ENCODE data around the gene CCK. TPM values are rescaled to one million over a fixed set of nuclear protein-coding genes. Genes with fewer than 3 reads are reported as not detected.
"Not testable (repeated sequence)": the region's sequence is repeated elsewhere in the genome, so short reads cannot be mapped to it uniquely, and the experiment has no call there.

CCK gene
- total RNA-seq, 1 donor from 2014 or later: not detected

GRCh38 chr3:42290966-42291714 is 25.2 kb upstream of the CCK start:
- H3K27me3 Mint-ChIP-seq (ENCODE audit: low read depth): peaks cover 26% of the 10 kb centered on the region
- no peak overlapping the region for H3K27ac Mint-ChIP-seq
- no peaks in the 10 kb centered on the region for H3K4me1 Mint-ChIP-seq
- peaks cover 11% of the 10 kb centered on the region for H3K9me3 Mint-ChIP-seq
- H3K4me3 Mint-ChIP-seq: no peak overlapping the region
- DNase-seq (ENCODE audit: low spot score in 2 of 2, unreplicated experiment in 2 of 2): no peak
- TF ChIP-seq CTCF (IDR thresholded peaks at IDR 0.05; ENCODE audit: unreplicated experiment): no peak
- no peaks in the 10 kb centered on the region for H3K36me3 Mint-ChIP-seq

- Mint-ChIP-seq H3K4me3 (no peak overlapping the region), H3K27ac (no peak overlapping the region), H3K27me3 (ENCODE audit: low read depth) (peaks cover 16% of the 10 kb centered on the region), H3K9me3 (peaks cover 12% of the 10 kb centered on the region), H3K4me1 (no peaks in the 10 kb centered on the region), H3K36me3 (no peaks in the 10 kb centered on the region)
- no peak for TF ChIP-seq CTCF (IDR thresholded peaks at IDR 0.05; ENCODE audit: unreplicated experiment)
- DNase-seq (ENCODE audit: low spot score in 2 of 2, unreplicated experiment in 2 of 2): no peak
Observed at GRCh38 chr3:42289026-42289425, 23.0 kb upstream of the CCK start.

GRCh38 chr3:42288385-42288784 is 22.4 kb upstream of the CCK start:
- no peaks in the 10 kb centered on the region for H3K4me1 Mint-ChIP-seq
- peaks cover 12% of the 10 kb centered on the region for H3K9me3 Mint-ChIP-seq
- TF ChIP-seq CTCF (IDR thresholded peaks at IDR 0.05; ENCODE audit: unreplicated experiment): no peak
- H3K27ac Mint-ChIP-seq: no peak overlapping the region
- H3K4me3 Mint-ChIP-seq: no peak overlapping the region
- H3K36me3 Mint-ChIP-seq: no peaks in the 10 kb centered on the region
- no peak for DNase-seq (ENCODE audit: low spot score in 2 of 2, unreplicated experiment in 2 of 2)
- H3K27me3 Mint-ChIP-seq (ENCODE audit: low read depth): peaks cover 12% of the 10 kb centered on the region

DNA sequence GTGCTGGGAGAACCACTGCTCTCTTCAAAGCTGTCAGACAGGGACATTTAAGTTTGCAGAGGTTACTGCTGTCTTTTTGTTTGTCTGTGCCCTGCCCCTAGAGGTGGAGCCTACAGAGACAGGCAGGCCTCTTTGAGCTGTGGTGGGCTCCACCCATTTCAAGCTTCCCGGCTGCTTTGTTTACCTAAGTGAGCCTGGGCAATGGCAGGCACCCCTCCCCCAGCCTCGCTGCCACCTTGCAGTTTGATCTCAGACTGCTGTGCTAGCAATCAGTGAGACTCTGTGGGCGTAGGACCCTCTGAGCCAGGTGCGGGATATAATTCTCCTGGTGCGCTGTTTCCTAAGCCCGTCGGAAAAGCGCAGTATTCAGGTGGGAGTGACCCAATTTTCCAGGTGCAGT is 21.4 kb upstream of the CCK start:
- not testable (repeated sequence) for H3K27me3 Mint-ChIP-seq (ENCODE audit: low read depth); H3K36me3 Mint-ChIP-seq; H3K27ac Mint-ChIP-seq; H3K4me1 Mint-ChIP-seq; DNase-seq (ENCODE audit: low spot score in 2 of 2, unreplicated experiment in 2 of 2); H3K4me3 Mint-ChIP-seq
- H3K9me3 Mint-ChIP-seq: peaks cover 12% of the 10 kb centered on the region

DNA sequence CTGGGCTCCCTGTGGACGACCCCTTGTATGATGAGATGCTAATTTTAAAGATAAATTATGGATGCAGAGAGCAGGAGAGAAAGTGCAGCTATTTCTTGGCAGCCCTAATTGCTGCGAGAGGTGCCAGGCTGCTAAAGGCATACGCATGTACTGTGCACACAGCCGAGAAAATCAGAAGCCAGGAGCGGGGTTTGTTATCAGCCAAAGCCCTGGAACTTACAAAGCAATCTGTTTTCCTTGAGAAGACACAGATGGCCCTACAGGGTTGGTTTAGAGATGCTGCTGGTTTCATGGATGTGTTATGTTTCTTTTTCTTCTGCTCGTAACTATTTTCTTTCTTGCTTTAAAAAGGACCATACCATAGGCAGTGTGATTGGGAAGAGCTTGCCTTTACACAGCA is 11.7 kb upstream of the CCK start:
- Mint-ChIP-seq H3K27me3 (ENCODE audit: low read depth) (peaks cover 7% of the 10 kb centered on the region), H3K9me3 (peaks cover 23% of the 10 kb centered on the region), H3K36me3 (no peaks in the 10 kb centered on the region), H3K4me1 (no peaks in the 10 kb centered on the region), H3K27ac (no peak overlapping the region), H3K4me3 (no peak overlapping the region)
- no peak for TF ChIP-seq CTCF (IDR thresholded peaks at IDR 0.05; ENCODE audit: unreplicated experiment)
- DNase-seq (ENCODE audit: low spot score in 2 of 2, unreplicated experiment in 2 of 2): no peak

DNA sequence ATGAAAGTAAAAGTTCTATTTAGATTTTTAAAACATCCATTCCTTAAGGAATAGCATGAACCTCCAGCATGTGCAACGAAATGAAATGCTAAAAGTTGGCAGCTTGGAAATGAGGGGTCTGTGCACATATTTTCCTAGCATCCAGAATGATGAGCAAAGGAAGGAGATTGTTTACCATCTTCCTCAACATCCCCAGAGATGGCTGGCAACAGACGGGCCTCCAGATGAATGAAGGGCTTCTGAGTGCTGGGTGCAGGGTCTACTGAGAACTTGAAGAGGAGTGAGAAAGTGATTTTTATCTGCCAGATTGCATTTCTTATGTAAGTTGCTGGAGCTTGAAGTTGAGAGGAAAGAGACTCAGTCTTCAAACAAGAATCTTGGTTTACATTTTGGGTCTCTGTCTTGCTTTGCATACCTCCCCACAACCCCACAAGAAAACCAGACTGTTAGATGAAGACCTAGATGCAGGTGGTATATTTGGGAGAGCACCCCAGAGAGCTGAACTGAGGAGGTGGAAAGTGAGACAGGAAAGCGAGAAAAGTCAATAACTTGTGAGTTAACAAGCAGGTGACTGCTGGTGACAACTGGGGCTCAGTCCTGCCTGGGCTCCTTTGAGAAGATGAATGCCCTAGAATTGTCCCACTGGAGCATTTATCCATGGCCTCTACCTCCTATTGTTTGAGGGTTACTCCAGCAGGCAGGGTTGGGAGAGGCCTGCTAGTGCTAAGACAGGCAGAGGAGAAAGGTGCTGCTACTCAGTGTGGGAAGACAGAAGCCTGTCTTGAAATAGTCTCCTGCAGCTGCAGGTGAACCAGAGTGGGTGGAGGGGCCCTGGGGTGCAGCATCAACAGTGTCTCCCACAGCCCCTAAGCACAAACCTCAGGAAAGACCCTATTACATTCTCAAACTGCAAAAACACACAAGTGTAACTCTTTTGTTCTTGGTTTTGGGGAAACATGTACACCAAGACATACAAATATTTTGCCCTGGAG is 10.5 kb upstream of the CCK start:
- DNase-seq (ENCODE audit: low spot score in 2 of 2, unreplicated experiment in 2 of 2): no peak
- no peaks in the 10 kb centered on the region for H3K36me3 Mint-ChIP-seq
- H3K4me1 Mint-ChIP-seq: no peaks in the 10 kb centered on the region
- no peak overlapping the region for H3K27ac Mint-ChIP-seq
- peaks cover 31% of the 10 kb centered on the region for H3K9me3 Mint-ChIP-seq
- H3K27me3 Mint-ChIP-seq (ENCODE audit: low read depth): peaks cover 16% of the 10 kb centered on the region
- H3K4me3 Mint-ChIP-seq: no peak overlapping the region
- TF ChIP-seq CTCF (IDR thresholded peaks at IDR 0.05; ENCODE audit: unreplicated experiment): no peak
